ENCODE data around the gene CD9.
"Not testable (repeated sequence)": the region's sequence is repeated elsewhere in the genome, so short reads cannot be mapped to it uniquely, and the experiment has no call there.

Gene CD9

DNA sequence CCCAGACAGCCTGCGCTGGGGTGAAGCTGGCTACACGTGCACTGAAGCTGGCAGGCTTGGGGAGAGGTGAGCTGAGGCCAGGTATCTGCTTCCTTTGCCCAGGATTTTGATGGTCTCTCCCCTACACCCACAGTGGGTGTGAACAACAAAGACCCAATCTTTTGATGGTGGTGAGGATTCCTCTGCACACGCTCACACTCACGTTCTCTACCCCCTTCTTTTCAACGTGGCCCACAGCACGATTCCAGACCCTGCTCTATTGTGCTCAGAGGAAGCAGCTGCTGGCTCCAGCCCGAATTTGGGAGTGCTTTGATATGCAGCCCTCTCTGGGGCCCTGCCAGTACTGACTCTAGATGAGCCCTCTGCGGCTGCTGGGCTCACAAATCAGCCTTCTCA lies 4.9 kb downstream of the CD9 start:
- DNase-seq (ENCODE audit: insufficient read length, low spot score) (no peak), FAIRE-seq (no peak)
- TF ChIP-seq, protein P1, sequence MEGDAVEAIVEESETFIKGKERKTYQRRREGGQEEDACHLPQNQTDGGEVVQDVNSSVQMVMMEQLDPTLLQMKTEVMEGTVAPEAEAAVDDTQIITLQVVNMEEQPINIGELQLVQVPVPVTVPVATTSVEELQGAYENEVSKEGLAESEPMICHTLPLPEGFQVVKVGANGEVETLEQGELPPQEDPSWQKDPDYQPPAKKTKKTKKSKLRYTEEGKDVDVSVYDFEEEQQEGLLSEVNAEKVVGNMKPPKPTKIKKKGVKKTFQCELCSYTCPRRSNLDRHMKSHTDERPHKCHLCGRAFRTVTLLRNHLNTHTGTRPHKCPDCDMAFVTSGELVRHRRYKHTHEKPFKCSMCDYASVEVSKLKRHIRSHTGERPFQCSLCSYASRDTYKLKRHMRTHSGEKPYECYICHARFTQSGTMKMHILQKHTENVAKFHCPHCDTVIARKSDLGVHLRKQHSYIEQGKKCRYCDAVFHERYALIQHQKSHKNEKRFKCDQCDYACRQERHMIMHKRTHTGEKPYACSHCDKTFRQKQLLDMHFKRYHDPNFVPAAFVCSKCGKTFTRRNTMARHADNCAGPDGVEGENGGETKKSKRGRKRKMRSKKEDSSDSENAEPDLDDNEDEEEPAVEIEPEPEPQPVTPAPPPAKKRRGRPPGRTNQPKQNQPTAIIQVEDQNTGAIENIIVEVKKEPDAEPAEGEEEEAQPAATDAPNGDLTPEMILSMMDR (IDR thresholded peaks at IDR 0.05; ENCODE audit: insufficient read depth, missing control alignments), result no peak

DNA sequence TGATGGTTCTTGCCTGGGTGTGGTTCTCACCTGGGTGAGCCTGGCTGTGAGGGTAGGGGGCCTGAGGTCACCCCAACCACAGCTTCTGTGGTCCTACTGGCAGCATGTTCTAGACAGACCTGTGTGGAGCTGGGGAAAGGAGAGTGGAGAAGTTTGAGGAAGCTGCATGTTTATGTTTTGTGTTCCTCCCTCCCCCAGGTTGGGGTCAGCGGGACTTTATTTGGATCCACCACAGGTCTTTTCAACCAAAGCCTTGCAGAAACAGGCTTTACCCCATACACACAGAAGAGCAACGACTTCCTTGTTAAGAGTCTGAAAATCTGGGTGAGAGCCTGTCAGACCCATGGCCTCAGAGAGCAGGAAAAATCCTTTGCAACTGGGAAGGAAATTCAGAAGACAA lies 5.6 kb downstream of the CD9 start:
- DNase-seq (ENCODE audit: insufficient read length, low spot score), result no peak
- TF ChIP-seq, protein P1 (IDR thresholded peaks at IDR 0.05; ENCODE audit: insufficient read depth, missing control alignments), result no peak
- FAIRE-seq, result no peak

GRCh38 chr12:6206327-6206726 lies 6.1 kb downstream of the CD9 start:
- no peak for DNase-seq (ENCODE audit: insufficient read length, low spot score)
- no peak for FAIRE-seq
- TF ChIP-seq, protein P1 (IDR thresholded peaks at IDR 0.05; ENCODE audit: insufficient read depth, missing control alignments), result no peak

DNA sequence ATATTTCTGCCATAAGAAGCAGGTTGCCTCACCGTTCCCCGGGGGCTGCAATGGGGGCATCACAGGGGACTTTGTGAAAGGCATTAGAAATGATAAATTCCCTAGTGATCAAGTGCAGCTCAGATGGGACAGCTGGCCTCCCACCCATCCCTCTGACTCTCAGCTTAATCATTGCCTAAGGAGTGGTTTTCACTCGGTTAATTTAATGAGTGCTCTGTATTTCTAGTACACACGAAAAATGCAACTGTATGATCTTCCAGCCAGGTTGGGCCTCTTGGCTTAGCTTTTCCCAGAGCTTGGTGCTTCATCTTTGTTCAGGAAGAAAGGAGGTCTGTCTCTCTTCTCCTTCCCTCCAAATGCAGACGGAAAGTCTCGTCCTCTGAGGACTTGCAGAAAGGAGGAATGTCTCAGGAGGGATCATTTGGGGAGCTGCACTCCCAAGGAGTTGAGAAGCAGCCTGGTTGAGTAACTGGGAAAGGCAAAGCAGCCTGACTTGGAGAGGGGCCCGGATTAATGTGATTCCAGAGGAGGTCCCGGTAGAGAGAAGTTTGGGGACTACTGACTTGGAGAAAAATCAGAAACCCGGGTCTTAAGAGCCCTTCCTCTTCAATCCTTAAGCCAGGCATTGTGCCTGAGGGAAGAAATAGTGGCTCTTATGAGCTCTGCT lies 7.2 kb downstream of the CD9 start:
- TF ChIP-seq, protein P1 (IDR thresholded peaks at IDR 0.05; ENCODE audit: insufficient read depth, missing control alignments), result no peak
- DNase-seq (ENCODE audit: insufficient read length, low spot score), result no peak
- no peak for FAIRE-seq

GRCh38 chr12:6208130-6208529 lies 7.9 kb downstream of the CD9 start:
- FAIRE-seq, result no peak
- DNase-seq (ENCODE audit: insufficient read length, low spot score), result no peak
- TF ChIP-seq, protein P1 (IDR thresholded peaks at IDR 0.05; ENCODE audit: insufficient read depth, missing control alignments), result no peak

DNA sequence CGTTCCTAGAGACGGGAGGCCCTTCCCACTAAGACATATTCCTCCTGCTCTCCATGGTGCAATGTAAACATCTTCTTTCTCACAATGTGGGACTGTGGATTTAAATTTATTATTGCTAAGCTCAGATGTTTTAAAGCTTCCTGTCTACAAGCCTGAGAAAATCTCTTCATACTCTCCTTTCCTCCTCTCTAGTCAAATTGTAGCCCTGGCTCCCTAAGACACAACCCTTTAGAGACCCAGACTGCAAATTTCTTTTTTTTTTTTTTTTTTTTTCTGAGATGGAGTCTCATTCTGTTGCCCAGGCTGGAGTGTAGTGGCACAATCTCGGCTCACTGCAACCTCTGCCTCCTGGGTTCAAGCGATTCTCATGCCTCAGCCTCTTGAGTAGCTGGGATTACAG lies 9.2 kb downstream of the CD9 start:
- DNase-seq (ENCODE audit: insufficient read length, low spot score); FAIRE-seq: not testable (repeated sequence)

DNA sequence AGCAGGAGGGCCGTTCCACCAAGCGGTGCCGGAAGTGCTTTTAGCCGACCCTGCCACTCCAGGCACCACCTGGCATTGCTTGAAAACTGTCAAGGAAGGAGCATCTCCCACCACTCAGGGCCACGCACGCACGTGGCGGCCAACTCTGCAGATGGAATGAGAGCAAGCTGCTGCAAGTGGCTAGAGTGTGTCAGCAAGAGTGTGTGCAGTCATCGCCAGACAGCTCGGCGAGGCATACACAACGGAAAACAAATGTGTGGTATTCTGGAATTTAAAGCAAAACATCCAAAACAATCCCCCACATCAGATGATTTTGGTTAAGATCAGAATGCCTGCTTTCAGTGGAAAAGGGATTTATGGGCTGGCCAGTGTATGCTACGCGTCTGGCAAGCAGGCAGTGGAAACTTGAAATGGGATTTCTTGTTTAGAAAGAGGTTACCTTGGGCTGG lies 11.2 kb downstream of the CD9 start:
- FAIRE-seq (no peak), DNase-seq (ENCODE audit: insufficient read length, low spot score) (no peak)
- TF ChIP-seq, protein P1 (IDR thresholded peaks at IDR 0.05; ENCODE audit: insufficient read depth, missing control alignments), result no peak

DNA sequence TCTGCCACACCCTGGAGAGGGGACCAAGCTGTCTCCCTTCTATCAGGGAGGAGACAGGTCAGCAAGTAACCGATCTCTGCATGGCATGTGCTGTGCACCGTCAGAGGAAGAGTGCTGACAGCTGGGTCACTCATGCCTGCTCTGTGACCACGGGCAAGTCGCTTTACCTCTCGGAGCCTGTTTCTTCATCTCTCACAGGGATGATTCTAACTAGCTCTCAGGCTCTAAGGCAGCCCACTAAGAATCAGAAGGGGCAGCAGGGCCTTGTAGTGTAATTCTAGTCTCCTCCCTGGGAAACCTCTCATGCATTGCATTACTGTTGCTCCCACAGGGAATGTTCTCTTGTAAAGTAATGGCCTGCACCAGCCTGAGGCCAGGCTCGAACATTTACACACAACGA lies 11.9 kb downstream of the CD9 start:
- TF ChIP-seq, protein P1 (IDR thresholded peaks at IDR 0.05; ENCODE audit: insufficient read depth, missing control alignments), result no peak
- no peak for FAIRE-seq

More for the DNA sequence above, 11.9 kb downstream of the CD9 start:
- no peak for DNase-seq (ENCODE audit: insufficient read length, low spot score)

All from D721Med (cell line).